GM23338 (cell line): ENCODE results near the gene STAT6.

Experiments
- CREB1 ChIP-seq: fragments of 250-450 bp; sonication (Bioruptor Pico); IDR thresholded peaks from 2 replicates; pipeline ENCODE4 v1.5.0; 2020; ENCODE audit warnings: low read depth, mild to moderate bottlenecking, moderate library complexity
- EZH2 ChIP-seq: fragments of 200-600 bp; sonication (generic); IDR thresholded peaks from one replicate; pipeline ENCODE4 v1.8.0; 2017; ENCODE audit warnings: antibody characterized with exemption, mild to moderate bottlenecking, low read depth; ENCODE audit not compliant: unreplicated experiment
- EZH2phosphoT487 ChIP-seq: fragments of 200-600 bp; sonication (generic); IDR thresholded peaks from one replicate; pipeline ENCODE4 v1.8.1; 2018; ENCODE audit warnings: antibody characterized with exemption; ENCODE audit not compliant: unreplicated experiment
- JUNB ChIP-seq: IDR thresholded peaks from one replicate; pipeline ENCODE4 v1.6.1; 2016; ENCODE audit warnings: antibody characterized with exemption; ENCODE audit not compliant: unreplicated experiment
- NANOG ChIP-seq: IDR thresholded peaks from 2 replicates; pipeline ENCODE4 v1.6.1; 2016; ENCODE audit warnings: antibody characterized with exemption, borderline replicate concordance
- POLR2AphosphoS5 ChIP-seq: IDR thresholded peaks from 2 replicates; pipeline ENCODE4 v1.6.1; 2016; ENCODE audit warnings: antibody characterized with exemption, low read depth
- STAT1 ChIP-seq: IDR thresholded peaks from one replicate; pipeline ENCODE4 v1.6.1; 2016; ENCODE audit warnings: antibody characterized with exemption; ENCODE audit not compliant: unreplicated experiment
- ZNF114 ChIP-seq: fragments of 250-450 bp; sonication (Bioruptor Pico); IDR thresholded peaks from 2 replicates; pipeline ENCODE4 v1.5.0; 2020; ENCODE audit warnings: mild to moderate bottlenecking, moderate library complexity
- ZNF331 ChIP-seq: fragments of 250-450 bp; sonication (Bioruptor Pico); IDR thresholded peaks from 2 replicates; pipeline ENCODE4 v1.5.0; 2020; ENCODE audit warnings: low read depth, mild to moderate bottlenecking, moderate library complexity
- TF ChIP-seq, protein P1 (sequence below), 2 experiments: fragments of 200-600 bp in 1 of 2; sonication (generic) in 1 of 2; conservative IDR thresholded peaks; 2 replicates each; pipeline versions ENCODE4 v1.5.1 to v1.6.1; 2016 to 2017; ENCODE audit warnings: antibody characterized with exemption in 2 of 2, low read depth in 2 of 2, mild to moderate bottlenecking in 2 of 2, moderate library complexity in 1 of 2
- TF ChIP-seq, protein P2 (sequence below): IDR thresholded peaks from one replicate; pipeline ENCODE4 v1.6.1; 2018; ENCODE audit warnings: antibody characterized with exemption; ENCODE audit not compliant: unreplicated experiment
- TF ChIP-seq, protein P3 (sequence below): IDR thresholded peaks from 2 replicates; pipeline ENCODE4 v1.6.1; 2016; ENCODE audit warnings: antibody characterized with exemption
- TF ChIP-seq, protein P4 (sequence below): fragments of 250-450 bp; sonication (Bioruptor Pico); IDR thresholded peaks from 2 replicates; pipeline ENCODE4 v1.5.0; 2020; ENCODE audit warnings: mild to moderate bottlenecking, moderate library complexity

DNA sequence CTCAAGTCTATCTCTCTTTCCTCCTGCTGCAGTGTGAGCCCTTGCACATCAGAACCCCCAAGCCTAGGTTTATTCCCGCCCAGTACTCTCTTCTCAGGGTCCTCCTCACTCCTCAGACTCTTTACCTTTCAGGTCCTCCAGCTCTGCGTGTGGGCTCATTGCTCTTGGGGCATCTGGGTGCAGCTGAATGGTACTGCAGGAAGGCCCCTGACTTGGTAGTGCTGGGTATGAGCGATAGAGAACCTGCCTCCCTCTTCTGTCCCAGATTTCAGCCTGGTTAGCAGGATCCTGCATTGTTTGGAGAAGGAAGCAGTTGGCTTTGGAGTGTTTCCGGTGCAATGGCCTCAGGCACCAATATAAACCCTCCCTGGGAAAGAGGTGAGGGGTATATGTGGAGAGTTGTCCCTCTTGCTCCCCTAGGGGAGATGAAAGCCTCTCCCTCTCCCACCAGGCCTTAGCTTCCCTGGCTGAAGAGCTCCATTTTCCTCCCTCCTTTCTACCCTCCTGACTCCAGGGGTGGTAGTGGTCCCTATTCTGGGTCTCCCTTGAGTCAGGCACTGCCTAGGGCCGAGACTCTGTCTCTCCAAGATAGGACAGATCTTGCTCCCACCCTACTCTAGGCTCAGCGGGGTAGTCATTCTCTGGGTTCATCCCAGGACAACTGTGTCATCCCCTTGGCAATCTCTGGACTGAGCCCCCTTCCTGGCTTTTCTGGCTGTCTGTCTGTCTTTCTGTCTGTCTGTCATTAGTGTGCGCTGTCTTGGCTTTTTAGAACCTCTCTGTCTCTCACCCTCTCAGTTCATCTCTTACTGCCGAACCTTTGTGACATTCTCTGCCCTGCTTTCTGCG is 21.0 kb upstream of the STAT6 start:
- TF ChIP-seq, protein P1, sequence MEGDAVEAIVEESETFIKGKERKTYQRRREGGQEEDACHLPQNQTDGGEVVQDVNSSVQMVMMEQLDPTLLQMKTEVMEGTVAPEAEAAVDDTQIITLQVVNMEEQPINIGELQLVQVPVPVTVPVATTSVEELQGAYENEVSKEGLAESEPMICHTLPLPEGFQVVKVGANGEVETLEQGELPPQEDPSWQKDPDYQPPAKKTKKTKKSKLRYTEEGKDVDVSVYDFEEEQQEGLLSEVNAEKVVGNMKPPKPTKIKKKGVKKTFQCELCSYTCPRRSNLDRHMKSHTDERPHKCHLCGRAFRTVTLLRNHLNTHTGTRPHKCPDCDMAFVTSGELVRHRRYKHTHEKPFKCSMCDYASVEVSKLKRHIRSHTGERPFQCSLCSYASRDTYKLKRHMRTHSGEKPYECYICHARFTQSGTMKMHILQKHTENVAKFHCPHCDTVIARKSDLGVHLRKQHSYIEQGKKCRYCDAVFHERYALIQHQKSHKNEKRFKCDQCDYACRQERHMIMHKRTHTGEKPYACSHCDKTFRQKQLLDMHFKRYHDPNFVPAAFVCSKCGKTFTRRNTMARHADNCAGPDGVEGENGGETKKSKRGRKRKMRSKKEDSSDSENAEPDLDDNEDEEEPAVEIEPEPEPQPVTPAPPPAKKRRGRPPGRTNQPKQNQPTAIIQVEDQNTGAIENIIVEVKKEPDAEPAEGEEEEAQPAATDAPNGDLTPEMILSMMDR (conservative IDR thresholded peaks at IDR 0.05; ENCODE audit: low read depth in 2 of 2) = no peak
- TF ChIP-seq EZH2 (no peak), POLR2AphosphoS5 (no peak), JUNB (no peak), CREB1 (CRISPR knock-in tag) (no peak), ZNF114 (no peak), EZH2phosphoT487 (no peak), NANOG (no peak), ZNF331 (CRISPR knock-in tag) (no peak), STAT1 (no peak)
- TF ChIP-seq, protein P2, sequence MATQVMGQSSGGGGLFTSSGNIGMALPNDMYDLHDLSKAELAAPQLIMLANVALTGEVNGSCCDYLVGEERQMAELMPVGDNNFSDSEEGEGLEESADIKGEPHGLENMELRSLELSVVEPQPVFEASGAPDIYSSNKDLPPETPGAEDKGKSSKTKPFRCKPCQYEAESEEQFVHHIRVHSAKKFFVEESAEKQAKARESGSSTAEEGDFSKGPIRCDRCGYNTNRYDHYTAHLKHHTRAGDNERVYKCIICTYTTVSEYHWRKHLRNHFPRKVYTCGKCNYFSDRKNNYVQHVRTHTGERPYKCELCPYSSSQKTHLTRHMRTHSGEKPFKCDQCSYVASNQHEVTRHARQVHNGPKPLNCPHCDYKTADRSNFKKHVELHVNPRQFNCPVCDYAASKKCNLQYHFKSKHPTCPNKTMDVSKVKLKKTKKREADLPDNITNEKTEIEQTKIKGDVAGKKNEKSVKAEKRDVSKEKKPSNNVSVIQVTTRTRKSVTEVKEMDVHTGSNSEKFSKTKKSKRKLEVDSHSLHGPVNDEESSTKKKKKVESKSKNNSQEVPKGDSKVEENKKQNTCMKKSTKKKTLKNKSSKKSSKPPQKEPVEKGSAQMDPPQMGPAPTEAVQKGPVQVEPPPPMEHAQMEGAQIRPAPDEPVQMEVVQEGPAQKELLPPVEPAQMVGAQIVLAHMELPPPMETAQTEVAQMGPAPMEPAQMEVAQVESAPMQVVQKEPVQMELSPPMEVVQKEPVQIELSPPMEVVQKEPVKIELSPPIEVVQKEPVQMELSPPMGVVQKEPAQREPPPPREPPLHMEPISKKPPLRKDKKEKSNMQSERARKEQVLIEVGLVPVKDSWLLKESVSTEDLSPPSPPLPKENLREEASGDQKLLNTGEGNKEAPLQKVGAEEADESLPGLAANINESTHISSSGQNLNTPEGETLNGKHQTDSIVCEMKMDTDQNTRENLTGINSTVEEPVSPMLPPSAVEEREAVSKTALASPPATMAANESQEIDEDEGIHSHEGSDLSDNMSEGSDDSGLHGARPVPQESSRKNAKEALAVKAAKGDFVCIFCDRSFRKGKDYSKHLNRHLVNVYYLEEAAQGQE = no peak
- TF ChIP-seq, protein P3, sequence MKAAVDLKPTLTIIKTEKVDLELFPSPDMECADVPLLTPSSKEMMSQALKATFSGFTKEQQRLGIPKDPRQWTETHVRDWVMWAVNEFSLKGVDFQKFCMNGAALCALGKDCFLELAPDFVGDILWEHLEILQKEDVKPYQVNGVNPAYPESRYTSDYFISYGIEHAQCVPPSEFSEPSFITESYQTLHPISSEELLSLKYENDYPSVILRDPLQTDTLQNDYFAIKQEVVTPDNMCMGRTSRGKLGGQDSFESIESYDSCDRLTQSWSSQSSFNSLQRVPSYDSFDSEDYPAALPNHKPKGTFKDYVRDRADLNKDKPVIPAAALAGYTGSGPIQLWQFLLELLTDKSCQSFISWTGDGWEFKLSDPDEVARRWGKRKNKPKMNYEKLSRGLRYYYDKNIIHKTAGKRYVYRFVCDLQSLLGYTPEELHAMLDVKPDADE = no peak
- TF ChIP-seq, protein P4, sequence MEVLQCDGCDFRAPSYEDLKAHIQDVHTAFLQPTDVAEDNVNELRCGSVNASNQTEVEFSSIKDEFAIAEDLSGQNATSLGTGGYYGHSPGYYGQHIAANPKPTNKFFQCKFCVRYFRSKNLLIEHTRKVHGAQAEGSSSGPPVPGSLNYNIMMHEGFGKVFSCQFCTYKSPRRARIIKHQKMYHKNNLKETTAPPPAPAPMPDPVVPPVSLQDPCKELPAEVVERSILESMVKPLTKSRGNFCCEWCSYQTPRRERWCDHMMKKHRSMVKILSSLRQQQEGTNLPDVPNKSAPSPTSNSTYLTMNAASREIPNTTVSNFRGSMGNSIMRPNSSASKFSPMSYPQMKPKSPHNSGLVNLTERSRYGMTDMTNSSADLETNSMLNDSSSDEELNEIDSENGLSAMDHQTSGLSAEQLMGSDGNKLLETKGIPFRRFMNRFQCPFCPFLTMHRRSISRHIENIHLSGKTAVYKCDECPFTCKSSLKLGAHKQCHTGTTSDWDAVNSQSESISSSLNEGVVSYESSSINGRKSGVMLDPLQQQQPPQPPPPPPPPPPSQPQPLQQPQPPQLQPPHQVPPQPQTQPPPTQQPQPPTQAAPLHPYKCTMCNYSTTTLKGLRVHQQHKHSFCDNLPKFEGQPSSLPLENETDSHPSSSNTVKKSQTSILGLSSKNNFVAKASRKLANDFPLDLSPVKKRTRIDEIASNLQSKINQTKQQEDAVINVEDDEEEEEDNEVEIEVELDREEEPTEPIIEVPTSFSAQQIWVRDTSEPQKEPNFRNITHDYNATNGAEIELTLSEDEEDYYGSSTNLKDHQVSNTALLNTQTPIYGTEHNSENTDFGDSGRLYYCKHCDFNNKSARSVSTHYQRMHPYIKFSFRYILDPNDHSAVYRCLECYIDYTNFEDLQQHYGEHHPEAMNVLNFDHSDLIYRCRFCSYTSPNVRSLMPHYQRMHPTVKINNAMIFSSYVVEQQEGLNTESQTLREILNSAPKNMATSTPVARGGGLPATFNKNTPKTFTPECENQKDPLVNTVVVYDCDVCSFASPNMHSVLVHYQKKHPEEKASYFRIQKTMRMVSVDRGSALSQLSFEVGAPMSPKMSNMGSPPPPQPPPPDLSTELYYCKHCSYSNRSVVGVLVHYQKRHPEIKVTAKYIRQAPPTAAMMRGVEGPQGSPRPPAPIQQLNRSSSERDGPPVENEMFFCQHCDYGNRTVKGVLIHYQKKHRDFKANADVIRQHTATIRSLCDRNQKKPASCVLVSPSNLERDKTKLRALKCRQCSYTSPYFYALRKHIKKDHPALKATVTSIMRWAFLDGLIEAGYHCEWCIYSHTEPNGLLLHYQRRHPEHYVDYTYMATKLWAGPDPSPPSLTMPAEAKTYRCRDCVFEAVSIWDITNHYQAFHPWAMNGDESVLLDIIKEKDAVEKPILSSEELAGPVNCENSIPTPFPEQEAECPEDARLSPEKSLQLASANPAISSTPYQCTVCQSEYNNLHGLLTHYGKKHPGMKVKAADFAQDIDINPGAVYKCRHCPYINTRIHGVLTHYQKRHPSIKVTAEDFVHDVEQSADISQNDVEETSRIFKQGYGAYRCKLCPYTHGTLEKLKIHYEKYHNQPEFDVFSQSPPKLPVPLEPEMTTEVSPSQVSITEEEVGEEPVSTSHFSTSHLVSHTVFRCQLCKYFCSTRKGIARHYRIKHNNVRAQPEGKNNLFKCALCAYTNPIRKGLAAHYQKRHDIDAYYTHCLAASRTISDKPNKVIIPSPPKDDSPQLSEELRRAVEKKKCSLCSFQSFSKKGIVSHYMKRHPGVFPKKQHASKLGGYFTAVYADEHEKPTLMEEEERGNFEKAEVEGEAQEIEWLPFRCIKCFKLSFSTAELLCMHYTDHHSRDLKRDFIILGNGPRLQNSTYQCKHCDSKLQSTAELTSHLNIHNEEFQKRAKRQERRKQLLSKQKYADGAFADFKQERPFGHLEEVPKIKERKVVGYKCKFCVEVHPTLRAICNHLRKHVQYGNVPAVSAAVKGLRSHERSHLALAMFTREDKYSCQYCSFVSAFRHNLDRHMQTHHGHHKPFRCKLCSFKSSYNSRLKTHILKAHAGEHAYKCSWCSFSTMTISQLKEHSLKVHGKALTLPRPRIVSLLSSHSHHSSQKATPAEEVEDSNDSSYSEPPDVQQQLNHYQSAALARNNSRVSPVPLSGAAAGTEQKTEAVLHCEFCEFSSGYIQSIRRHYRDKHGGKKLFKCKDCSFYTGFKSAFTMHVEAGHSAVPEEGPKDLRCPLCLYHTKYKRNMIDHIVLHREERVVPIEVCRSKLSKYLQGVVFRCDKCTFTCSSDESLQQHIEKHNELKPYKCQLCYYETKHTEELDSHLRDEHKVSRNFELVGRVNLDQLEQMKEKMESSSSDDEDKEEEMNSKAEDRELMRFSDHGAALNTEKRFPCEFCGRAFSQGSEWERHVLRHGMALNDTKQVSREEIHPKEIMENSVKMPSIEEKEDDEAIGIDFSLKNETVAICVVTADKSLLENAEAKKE (CRISPR knock-in tag) = no peak
